CD8-positive, alpha-beta memory T cell (primary cell): ENCODE data around the gene PLXNA3. TPM values are rescaled to one million over a fixed set of nuclear protein-coding genes. Genes with fewer than 3 reads are reported as not detected.

Experiments
- CTCF ChIA-PET: fragments of 350-600 bp; sonication (Branson Sonifier 250); formaldehyde crosslinking; loops from one replicate; lab custom pipeline; 2021; ENCODE audit warnings: antibody characterized with exemption; lab: Charles Lee
- POLR2A ChIA-PET: fragments of 350-600 bp; sonication (Branson Sonifier 250); formaldehyde crosslinking; loops from one replicate; lab custom pipeline; 2021; ENCODE audit warnings: antibody characterized with exemption; lab: Charles Lee
- DNase-seq, 5 donors: peaks; one replicate each; pipeline versions ENCODE4 v3.0.0 to v3.0.0-alpha.2; 2020 to 2022; ENCODE audit warnings: mixed read lengths in 1 of 5
- H3K27ac ChIP-seq: one replicate; pipeline ENCODE4 v1.7.0; 2013; ENCODE audit warnings: low read depth, mild to moderate bottlenecking, low read length, moderate library complexity
- H3K27me3 ChIP-seq: 2 replicates; pipeline ENCODE4 v1.7.0; 2013; ENCODE audit warnings: low read length, mild to moderate bottlenecking; ENCODE audit not compliant: insufficient read depth, poor library complexity, severe bottlenecking
- H3K36me3 ChIP-seq: 2 replicates; pipeline ENCODE4 v1.7.0; 2013; ENCODE audit warnings: mild to moderate bottlenecking, low read length, moderate library complexity; ENCODE audit not compliant: insufficient read depth
- H3K4me1 ChIP-seq: 2 replicates; pipeline ENCODE4 v1.7.0; 2013; ENCODE audit warnings: mild to moderate bottlenecking, low read length, moderate library complexity; ENCODE audit not compliant: insufficient read depth
- H3K4me3 ChIP-seq: 2 replicates; pipeline ENCODE4 v1.7.0; 2013; ENCODE audit warnings: mild to moderate bottlenecking, low read length
- H3K9me3 ChIP-seq: 2 replicates; pipeline ENCODE4 v1.7.0; 2013; ENCODE audit warnings: mild to moderate bottlenecking, low read length
- H3K27ac Mint-ChIP-seq, 8 donors: one replicate each; pipeline ENCODE4 v1.8.0; 2020 to 2021; ENCODE audit warnings: mixed read lengths in 8 of 8, mild to moderate bottlenecking in 6 of 8, inconsistent platforms in 3 of 8, moderate library complexity in 3 of 8
- H3K27me3 Mint-ChIP-seq, 2 donors: one replicate each; pipeline ENCODE4 v1.8.0; 2020 to 2021; ENCODE audit warnings: mixed read lengths in 2 of 2, mild to moderate bottlenecking in 1 of 2, moderate library complexity in 1 of 2
- H3K36me3 Mint-ChIP-seq, 3 donors: one replicate each; pipeline ENCODE4 v1.8.0; 2020 to 2021; ENCODE audit warnings: mixed read lengths in 3 of 3, inconsistent platforms in 1 of 3, mild to moderate bottlenecking in 1 of 3
- H3K4me1 Mint-ChIP-seq, 3 donors: one replicate each; pipeline ENCODE4 v1.8.0; 2020 to 2021; ENCODE audit warnings: mixed read lengths in 3 of 3, inconsistent platforms in 1 of 3, mild to moderate bottlenecking in 1 of 3
- H3K4me3 Mint-ChIP-seq, 7 donors: one replicate each; pipeline ENCODE4 v1.8.0; 2020 to 2021; ENCODE audit warnings: mixed read lengths in 7 of 7, mild to moderate bottlenecking in 6 of 7, moderate library complexity in 4 of 7, inconsistent platforms in 2 of 7
- H3K9me3 Mint-ChIP-seq, 5 donors: one replicate each; pipeline ENCODE4 v1.8.0; 2020 to 2022; ENCODE audit warnings: mixed read lengths in 5 of 5, mild to moderate bottlenecking in 3 of 5, moderate library complexity in 2 of 5, inconsistent platforms in 1 of 5
- polyA plus RNA-seq: library from polyadenylated mRNA; unstranded; fragments of 300-500 nt; fragmentation: Illumina TruSeq; gene quantifications from one replicate; pipeline ENCODE4 v1.2.3, GENCODE V29; 2021
- total RNA-seq, 2 experiments: library from RNA; stranded (reverse); gene quantifications; one replicate each; pipeline ENCODE4 v1.2.3, GENCODE V29; 2021

PLXNA3 gene
- total and polyA plus RNA-seq, 3 experiments from 2014 or later, result 0.79 to 39.2 (median 34.1) TPM

- Mint-ChIP-seq H3K9me3 (no peaks in the 10 kb centered on the region), H3K4me3 (peak overlapping the region; percentile 74 to 92 (median 83)), H3K36me3 (peaks cover 0 to 35% (median 0%) of the 10 kb centered on the region in 3 donors), H3K27ac (peak overlapping the region in 7 of 8 donors; percentile 47 to 93 (median 65)), H3K27me3 (peaks cover 0 to 6% of the 10 kb centered on the region in 2 donors), H3K4me1 (peaks cover 21 to 26% (median 21%) of the 10 kb centered on the region in 3 donors)
- Histone ChIP-seq H3K4me1 (peaks cover 14% of the 10 kb centered on the region), H3K36me3 (no peaks in the 10 kb centered on the region), H3K4me3 (no peak overlapping the region), H3K27ac (peak overlapping the region; percentile 61), H3K27me3 (no peaks in the 10 kb centered on the region), H3K9me3 (no peaks in the 10 kb centered on the region)
- no peak for DNase-seq
- CTCF ChIA-PET, result interaction anchor here (0.9 to 1.5 kb wide), 2 partner anchors 12 to 15 kb away, joined by 3 read pairs; no protein-coding TSS in a partner anchor
- POLR2A ChIA-PET, result interaction anchor here (0.6 to 2.3 kb wide), 3 partner anchors 26 to 60 kb away, joined by 4 to 9 read pairs (median 6); partner anchors contain the start of gene SLC10A3
Measured at GRCh38 chrX:154429711-154430110, 28.4 kb upstream of the PLXNA3 start.

- Mint-ChIP-seq H3K4me3 (peak overlapping the region in 2 of 7 donors; percentile 29 to 92), H3K27me3 (peaks cover 0 to 6% of the 10 kb centered on the region in 2 donors), H3K9me3 (no peaks in the 10 kb centered on the region), H3K36me3 (peaks cover 0 to 40% (median 0%) of the 10 kb centered on the region in 3 donors), H3K4me1 (peaks cover 21 to 26% (median 21%) of the 10 kb centered on the region in 3 donors), H3K27ac (peak overlapping the region in 7 of 8 donors; percentile 6 to 86 (median 39))
- Histone ChIP-seq H3K27me3 (no peaks in the 10 kb centered on the region), H3K4me3 (no peak overlapping the region), H3K36me3 (no peaks in the 10 kb centered on the region), H3K4me1 (peaks cover 14% of the 10 kb centered on the region), H3K27ac (no peak overlapping the region), H3K9me3 (no peaks in the 10 kb centered on the region)
- DNase-seq, result no peak
- POLR2A ChIA-PET, result interaction anchor here (0.6 kb wide), 2 partner anchors 27 to 33 kb away, joined by 4 to 9 read pairs; no protein-coding TSS in a partner anchor
- CTCF ChIA-PET, result no interaction called here
Measured at GRCh38 chrX:154430479-154430878, 27.6 kb upstream of the PLXNA3 start.

DNA sequence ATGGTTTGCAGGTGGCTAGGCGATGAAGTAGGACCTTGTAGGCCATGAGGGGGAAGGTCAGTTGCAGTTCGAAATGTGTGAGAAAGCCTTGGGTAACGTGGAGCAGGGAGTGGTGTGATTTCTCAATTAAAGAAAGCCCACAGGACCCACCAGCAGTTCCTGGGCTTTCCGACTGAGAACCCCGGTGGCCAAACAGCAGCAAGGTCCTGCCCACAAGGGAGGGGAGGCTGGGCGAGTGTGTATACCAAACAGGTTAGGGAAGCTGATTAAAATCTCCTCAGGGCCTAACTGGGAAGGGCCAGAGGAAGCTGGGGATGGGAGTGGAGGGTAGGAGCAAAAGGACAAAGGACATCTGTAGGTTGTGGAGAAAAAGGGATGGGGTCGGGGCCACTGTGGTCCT lies 27.2 kb upstream of the PLXNA3 start:
- Histone ChIP-seq H3K27me3 (no peaks in the 10 kb centered on the region), H3K4me3 (no peak overlapping the region), H3K36me3 (no peaks in the 10 kb centered on the region), H3K27ac (no peak overlapping the region), H3K9me3 (no peaks in the 10 kb centered on the region), H3K4me1 (peaks cover 15% of the 10 kb centered on the region)
- no peak for DNase-seq
- Mint-ChIP-seq H3K36me3 (peaks cover 0 to 44% (median 0%) of the 10 kb centered on the region in 3 donors), H3K9me3 (no peaks in the 10 kb centered on the region), H3K4me1 (peaks cover 22 to 27% (median 22%) of the 10 kb centered on the region in 3 donors), H3K27me3 (peaks cover 0 to 7% of the 10 kb centered on the region in 2 donors), H3K4me3 (peak overlapping the region in 1 of 7 donors; percentile 92), H3K27ac (peak overlapping the region in 6 of 8 donors; percentile 6 to 86 (median 58))
- CTCF ChIA-PET, result no interaction called here
- POLR2A ChIA-PET, result no interaction called here

DNA sequence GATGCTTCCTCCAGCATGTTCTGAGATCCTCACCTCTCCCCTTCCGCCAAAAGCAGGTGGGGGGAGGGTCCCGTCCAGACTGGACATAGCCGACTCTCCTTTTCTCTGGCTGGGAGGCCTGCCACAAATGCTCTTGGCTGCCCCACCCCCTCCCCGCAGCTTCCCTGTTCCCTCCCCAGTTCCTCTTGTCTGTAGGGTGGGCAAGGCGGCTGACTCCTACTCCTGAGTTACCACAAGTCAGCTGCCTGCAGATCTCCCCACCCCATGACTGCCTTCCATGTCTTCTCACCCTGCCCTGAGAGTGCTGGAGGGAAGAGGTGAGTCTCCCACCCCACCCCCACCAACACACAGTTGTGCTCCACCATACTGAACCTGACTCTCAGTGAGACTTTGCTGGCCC lies 26.7 kb upstream of the PLXNA3 start:
- no peaks in the 10 kb centered on the region for H3K36me3 ChIP-seq
- no peak for DNase-seq
- Mint-ChIP-seq H3K36me3 (peaks cover 0 to 48% (median 0%) of the 10 kb centered on the region in 3 donors), H3K27me3 (peaks cover 0 to 9% of the 10 kb centered on the region in 2 donors), H3K9me3 (no peaks in the 10 kb centered on the region), H3K4me1 (peaks cover 26 to 32% (median 26%) of the 10 kb centered on the region in 3 donors), H3K4me3 (no peak overlapping the region), H3K27ac (peak overlapping the region in 2 of 8 donors; percentile 23 to 29)
- no peaks in the 10 kb centered on the region for H3K27me3 ChIP-seq
- CTCF ChIA-PET, result no interaction called here
- H3K9me3 ChIP-seq, result no peaks in the 10 kb centered on the region
- POLR2A ChIA-PET, result no interaction called here
- H3K4me1 ChIP-seq, result peaks cover 20% of the 10 kb centered on the region
- no peak overlapping the region for H3K4me3 ChIP-seq
- no peak overlapping the region for H3K27ac ChIP-seq

GRCh38 chrX:154432210-154432609 lies 25.9 kb upstream of the PLXNA3 start:
- no peaks in the 10 kb centered on the region for H3K9me3 ChIP-seq
- POLR2A ChIA-PET, result interaction anchor here (0.5 kb wide), 1 partner anchor 339 kb away, joined by 5 read pairs; no protein-coding TSS in a partner anchor

DNA sequence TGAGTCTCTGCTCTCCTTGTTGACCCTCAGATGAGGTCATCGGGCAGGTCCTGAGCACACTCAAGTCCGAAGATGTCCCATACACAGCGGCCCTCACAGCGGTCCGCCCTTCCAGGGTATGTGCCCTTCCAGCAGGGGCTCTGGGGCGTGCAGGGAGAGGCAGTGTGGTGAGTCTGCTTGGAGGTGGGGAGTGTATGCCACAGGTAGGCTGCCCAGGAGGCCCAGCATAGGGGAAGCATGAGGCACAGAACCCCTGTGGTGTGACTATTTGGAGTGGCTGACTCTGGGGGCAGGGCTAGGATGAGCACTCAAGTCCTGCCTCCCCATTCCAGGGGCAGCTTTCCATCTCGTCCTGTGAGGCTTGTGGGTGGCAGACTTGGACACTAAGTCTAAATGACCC lies 24.5 kb upstream of the PLXNA3 start:
- peaks cover 0 to 16% of the 10 kb centered on the region in 2 donors for H3K27me3 Mint-ChIP-seq
- Histone ChIP-seq H3K4me3 (no peak overlapping the region), H3K27me3 (no peaks in the 10 kb centered on the region), H3K27ac (no peak overlapping the region), H3K36me3 (no peaks in the 10 kb centered on the region), H3K4me1 (peaks cover 22% of the 10 kb centered on the region), H3K9me3 (no peaks in the 10 kb centered on the region)
- peak overlapping the region in 2 of 8 donors; percentile 23 to 29 for H3K27ac Mint-ChIP-seq
- peaks cover 26 to 34% (median 27%) of the 10 kb centered on the region in 3 donors for H3K4me1 Mint-ChIP-seq
- CTCF ChIA-PET, result no interaction called here
- peaks cover 0 to 54% (median 0%) of the 10 kb centered on the region in 3 donors for H3K36me3 Mint-ChIP-seq
- H3K4me3 Mint-ChIP-seq, result no peak overlapping the region
- POLR2A ChIA-PET, result no interaction called here
- no peak for DNase-seq
- H3K9me3 Mint-ChIP-seq, result no peaks in the 10 kb centered on the region

More at GRCh38 chrX:154432210-154432609, 25.9 kb upstream of the PLXNA3 start:
- Histone ChIP-seq H3K27me3 (no peaks in the 10 kb centered on the region), H3K4me3 (no peak overlapping the region), H3K36me3 (no peaks in the 10 kb centered on the region), H3K27ac (no peak overlapping the region), H3K4me1 (peaks cover 21% of the 10 kb centered on the region)
- Mint-ChIP-seq H3K27me3 (peaks cover 0 to 9% of the 10 kb centered on the region in 2 donors), H3K27ac (no peak overlapping the region), H3K4me1 (peaks cover 27 to 32% (median 27%) of the 10 kb centered on the region in 3 donors), H3K9me3 (no peaks in the 10 kb centered on the region), H3K4me3 (no peak overlapping the region), H3K36me3 (peaks cover 0 to 49% (median 0%) of the 10 kb centered on the region in 3 donors)
- CTCF ChIA-PET, result no interaction called here
- no peak for DNase-seq

GRCh38 chrX:154434394-154435168 lies 23.5 kb upstream of the PLXNA3 start:
- Histone ChIP-seq H3K4me3 (no peak overlapping the region), H3K36me3 (no peaks in the 10 kb centered on the region), H3K9me3 (no peaks in the 10 kb centered on the region), H3K27me3 (no peaks in the 10 kb centered on the region), H3K27ac (no peak overlapping the region), H3K4me1 (peaks cover 19% of the 10 kb centered on the region)
- Mint-ChIP-seq H3K36me3 (peaks cover 0 to 57% (median 0%) of the 10 kb centered on the region in 3 donors), H3K27ac (peak overlapping the region in 2 of 8 donors; percentile 33 to 64), H3K4me1 (peaks cover 20 to 32% (median 24%) of the 10 kb centered on the region in 3 donors), H3K27me3 (peaks cover 0 to 16% of the 10 kb centered on the region in 2 donors), H3K9me3 (no peaks in the 10 kb centered on the region), H3K4me3 (peak overlapping the region in 1 of 7 donors; percentile 61)
- DNase-seq, result no peak
- POLR2A ChIA-PET, result interaction anchor here (1.2 kb wide), 1 partner anchor 22 kb away, joined by 3 read pairs; no protein-coding TSS in a partner anchor
- CTCF ChIA-PET, result no interaction called here
